ENCODE results near the gene CTNNA2.

Gene CTNNA2

DNA sequence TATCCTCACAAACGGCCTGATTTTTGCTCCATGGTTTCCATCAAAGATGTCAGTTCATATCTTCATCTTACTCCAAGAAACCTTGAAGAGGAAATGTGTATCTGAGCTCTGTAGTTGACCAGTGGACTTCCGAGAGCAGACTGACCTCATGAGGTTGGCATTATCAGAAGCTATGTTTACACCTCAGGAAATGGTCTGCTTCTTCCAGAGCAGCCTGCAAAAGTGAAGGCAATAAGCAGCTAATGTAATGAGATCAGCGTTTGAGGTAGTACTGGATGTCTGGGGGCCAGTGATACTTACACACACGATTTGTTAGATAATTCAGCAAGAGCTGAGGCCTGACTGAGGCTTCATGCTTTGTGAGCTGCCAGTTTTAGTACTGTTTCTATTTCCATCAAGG, 602.0 kb downstream of the CTNNA2 start:
- no peak overlapping the region for H2BK120ac ChIP-seq (ENCODE audit: low read depth, low read length)
- H2BK15ac ChIP-seq (ENCODE audit: low read length), result no peak overlapping the region
- no peak overlapping the region for H3K4ac ChIP-seq (ENCODE audit: low read length)
- H3K4me1 ChIP-seq (ENCODE audit: control insufficient read depth in 2 of 2, insufficient read depth in 1 of 2, low read depth in 1 of 2, low read length in 2 of 2), result no peaks in the 10 kb centered on the region
- no peak overlapping the region for H4K91ac ChIP-seq (ENCODE audit: low read depth, low read length, poor library complexity)
- no peaks in the 10 kb centered on the region for H3K27me3 ChIP-seq (ENCODE audit: control insufficient read depth in 3 of 3, insufficient read depth in 3 of 3, low read depth in 1 of 3, low read length in 3 of 3)
- H3K4me2 ChIP-seq (ENCODE audit: insufficient read depth, low read length, poor library complexity, severe bottlenecking), result no peak overlapping the region
- H3K36me3 ChIP-seq (replicated peaks in 1 of 2; ENCODE audit: control insufficient read depth in 2 of 2, insufficient read depth in 2 of 2, low read length in 2 of 2), result no peaks in the 10 kb centered on the region
- no peak overlapping the region for H3K18ac ChIP-seq (ENCODE audit: low read length)
- no peak overlapping the region for H3K14ac ChIP-seq (ENCODE audit: low read length)
- no peak overlapping the region for H2AFZ ChIP-seq (ENCODE audit: low read length)
- H3K23ac ChIP-seq (ENCODE audit: low read depth, low read length, poor library complexity), result no peak overlapping the region
- WGBS, 2 donors (ENCODE audit: extremely low coverage in 2 of 2, insufficient read length in 2 of 2, insufficient replicate concordance in 1 of 2), result no CpG with 5 or more reads among the region's 4 CpGs
- no peak overlapping the region for H4K8ac ChIP-seq (ENCODE audit: low read depth, low read length)
- no peak overlapping the region for H3K4me3 ChIP-seq (ENCODE audit: low read length in 2 of 2)
- H2AK5ac ChIP-seq (ENCODE audit: low read depth, low read length), result no peak overlapping the region
- H2BK5ac ChIP-seq (ENCODE audit: low read length), result no peak overlapping the region
- H3K79me1 ChIP-seq (ENCODE audit: low read depth, low read length), result no peaks in the 10 kb centered on the region
- no peak for DNase-seq (ENCODE audit: low spot score)
- no peak overlapping the region for H2BK12ac ChIP-seq (ENCODE audit: low read length)
- no peaks in the 10 kb centered on the region for H3K9me3 ChIP-seq (replicated peaks in 1 of 2; ENCODE audit: control insufficient read depth in 2 of 2, insufficient read depth in 1 of 2, low read depth in 1 of 2, low read length in 2 of 2)
- H3K9ac ChIP-seq (ENCODE audit: low read depth, low read length, poor library complexity), result no peak overlapping the region
- H3K27ac ChIP-seq (replicated peaks; ENCODE audit: low read length), result no peak overlapping the region

GRCh38 chr2:80117401-80117800, 604.5 kb downstream of the CTNNA2 start:
- H2BK120ac ChIP-seq (ENCODE audit: low read depth, low read length), result no peak overlapping the region
- no peaks in the 10 kb centered on the region for H3K4me1 ChIP-seq (ENCODE audit: control insufficient read depth in 2 of 2, insufficient read depth in 1 of 2, low read depth in 1 of 2, low read length in 2 of 2)
- no peak overlapping the region for H3K18ac ChIP-seq (ENCODE audit: low read length)
- no peak overlapping the region for H2BK5ac ChIP-seq (ENCODE audit: low read length)
- H2AFZ ChIP-seq (ENCODE audit: low read length), result no peak overlapping the region
- H3K79me1 ChIP-seq (ENCODE audit: low read depth, low read length), result no peaks in the 10 kb centered on the region
- no peaks in the 10 kb centered on the region for H3K36me3 ChIP-seq (replicated peaks in 1 of 2; ENCODE audit: control insufficient read depth in 2 of 2, insufficient read depth in 2 of 2, low read length in 2 of 2)
- no peak overlapping the region for H3K9ac ChIP-seq (ENCODE audit: low read depth, low read length, poor library complexity)
- H2BK15ac ChIP-seq (ENCODE audit: low read length), result no peak overlapping the region
- H2AK5ac ChIP-seq (ENCODE audit: low read depth, low read length), result no peak overlapping the region
- H4K8ac ChIP-seq (ENCODE audit: low read depth, low read length), result no peak overlapping the region
- H3K23ac ChIP-seq (ENCODE audit: low read depth, low read length, poor library complexity), result no peak overlapping the region
- H3K9me3 ChIP-seq (replicated peaks in 1 of 2; ENCODE audit: control insufficient read depth in 2 of 2, insufficient read depth in 1 of 2, low read depth in 1 of 2, low read length in 2 of 2), result no peaks in the 10 kb centered on the region
- no peak overlapping the region for H3K4me3 ChIP-seq (ENCODE audit: low read length in 2 of 2)
- no peak overlapping the region for H3K4ac ChIP-seq (ENCODE audit: low read length)
- no peaks in the 10 kb centered on the region for H3K27me3 ChIP-seq (ENCODE audit: control insufficient read depth in 3 of 3, insufficient read depth in 3 of 3, low read depth in 1 of 3, low read length in 3 of 3)
- no peak overlapping the region for H2BK12ac ChIP-seq (ENCODE audit: low read length)
- DNase-seq (ENCODE audit: low spot score), result no peak
- H3K14ac ChIP-seq (ENCODE audit: low read length), result no peak overlapping the region
- H4K91ac ChIP-seq (ENCODE audit: low read depth, low read length, poor library complexity), result no peak overlapping the region
- no peak overlapping the region for H3K27ac ChIP-seq (replicated peaks; ENCODE audit: low read length)
- H3K4me2 ChIP-seq (ENCODE audit: insufficient read depth, low read length, poor library complexity, severe bottlenecking), result no peak overlapping the region

DNA sequence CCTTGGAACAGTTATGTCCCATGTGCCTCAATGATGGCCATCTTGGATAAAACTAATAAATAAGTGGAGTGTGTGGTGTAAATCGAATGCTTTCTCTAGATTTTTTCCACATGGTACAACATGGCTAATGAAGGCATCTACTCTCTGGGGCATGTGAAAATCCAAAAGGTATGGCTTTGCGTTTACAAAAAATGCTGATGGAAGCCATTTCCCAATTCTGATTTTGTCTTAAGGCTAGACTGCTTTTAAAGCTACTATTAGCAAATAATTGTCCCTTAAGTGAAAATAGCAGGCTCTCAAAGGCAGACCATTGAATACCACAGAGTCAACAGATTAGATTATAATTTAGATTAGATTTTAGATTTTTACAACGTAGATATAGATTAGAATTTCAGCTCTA, 608.0 kb downstream of the CTNNA2 start:
- Histone ChIP-seq H3K79me1 (ENCODE audit: low read depth, low read length) (no peaks in the 10 kb centered on the region), H3K27ac (replicated peaks; ENCODE audit: low read length) (no peak overlapping the region), H2BK15ac (ENCODE audit: low read length) (no peak overlapping the region), H3K27me3 (ENCODE audit: control insufficient read depth in 3 of 3, insufficient read depth in 3 of 3, low read depth in 1 of 3, low read length in 3 of 3) (no peaks in the 10 kb centered on the region), H3K4ac (ENCODE audit: low read length) (no peak overlapping the region), H3K4me2 (ENCODE audit: insufficient read depth, low read length, poor library complexity, severe bottlenecking) (no peak overlapping the region), H3K4me1 (ENCODE audit: control insufficient read depth in 2 of 2, insufficient read depth in 1 of 2, low read depth in 1 of 2, low read length in 2 of 2) (peaks cover 0 to 3% of the 10 kb centered on the region in 2 donors), H2AFZ (ENCODE audit: low read length) (no peak overlapping the region), H4K91ac (ENCODE audit: low read depth, low read length, poor library complexity) (no peak overlapping the region), H3K36me3 (replicated peaks in 1 of 2; ENCODE audit: control insufficient read depth in 2 of 2, insufficient read depth in 2 of 2, low read length in 2 of 2) (no peaks in the 10 kb centered on the region), H2BK12ac (ENCODE audit: low read length) (no peak overlapping the region), H4K8ac (ENCODE audit: low read depth, low read length) (no peak overlapping the region), H3K14ac (ENCODE audit: low read length) (no peak overlapping the region), H3K4me3 (ENCODE audit: low read length in 2 of 2) (no peak overlapping the region), H2BK5ac (ENCODE audit: low read length) (no peak overlapping the region), H3K9ac (ENCODE audit: low read depth, low read length, poor library complexity) (no peak overlapping the region), H3K18ac (ENCODE audit: low read length) (no peak overlapping the region), H2AK5ac (ENCODE audit: low read depth, low read length) (no peak overlapping the region), H2BK120ac (ENCODE audit: low read depth, low read length) (no peak overlapping the region), H3K9me3 (replicated peaks in 1 of 2; ENCODE audit: control insufficient read depth in 2 of 2, insufficient read depth in 1 of 2, low read depth in 1 of 2, low read length in 2 of 2) (no peaks in the 10 kb centered on the region), H3K23ac (ENCODE audit: low read depth, low read length, poor library complexity) (no peak overlapping the region)
- whole genome bisulfite sequencing, 2 donors (ENCODE audit: extremely low coverage in 2 of 2, insufficient read length in 2 of 2, insufficient replicate concordance in 1 of 2), result no CpG with 5 or more reads among the region's 3 CpGs
- DNase-seq (ENCODE audit: low spot score), result no peak

GRCh38 chr2:80122675-80123074, 609.8 kb downstream of the CTNNA2 start:
- Histone ChIP-seq H3K4me2 (ENCODE audit: insufficient read depth, low read length, poor library complexity, severe bottlenecking) (no peak overlapping the region), H4K91ac (ENCODE audit: low read depth, low read length, poor library complexity) (no peak overlapping the region), H3K9ac (ENCODE audit: low read depth, low read length, poor library complexity) (no peak overlapping the region), H3K27ac (replicated peaks; ENCODE audit: low read length) (no peak overlapping the region), H3K79me1 (ENCODE audit: low read depth, low read length) (no peaks in the 10 kb centered on the region), H3K4me1 (ENCODE audit: control insufficient read depth in 2 of 2, insufficient read depth in 1 of 2, low read depth in 1 of 2, low read length in 2 of 2) (peaks cover 0 to 5% of the 10 kb centered on the region in 2 donors), H2AFZ (ENCODE audit: low read length) (no peak overlapping the region), H2BK120ac (ENCODE audit: low read depth, low read length) (no peak overlapping the region), H2BK15ac (ENCODE audit: low read length) (no peak overlapping the region), H3K14ac (ENCODE audit: low read length) (no peak overlapping the region), H4K8ac (ENCODE audit: low read depth, low read length) (no peak overlapping the region), H3K36me3 (replicated peaks in 1 of 2; ENCODE audit: control insufficient read depth in 2 of 2, insufficient read depth in 2 of 2, low read length in 2 of 2) (no peaks in the 10 kb centered on the region), H2BK12ac (ENCODE audit: low read length) (no peak overlapping the region), H3K4ac (ENCODE audit: low read length) (no peak overlapping the region), H2AK5ac (ENCODE audit: low read depth, low read length) (no peak overlapping the region), H3K9me3 (replicated peaks in 1 of 2; ENCODE audit: control insufficient read depth in 2 of 2, insufficient read depth in 1 of 2, low read depth in 1 of 2, low read length in 2 of 2) (no peaks in the 10 kb centered on the region), H3K23ac (ENCODE audit: low read depth, low read length, poor library complexity) (no peak overlapping the region), H3K27me3 (ENCODE audit: control insufficient read depth in 3 of 3, insufficient read depth in 3 of 3, low read depth in 1 of 3, low read length in 3 of 3) (no peaks in the 10 kb centered on the region), H2BK5ac (ENCODE audit: low read length) (no peak overlapping the region), H3K18ac (ENCODE audit: low read length) (no peak overlapping the region), H3K4me3 (ENCODE audit: low read length in 2 of 2) (no peak overlapping the region)
- no CpG with 5 or more reads among the region's 5 CpGs for WGBS, 2 donors (ENCODE audit: extremely low coverage in 2 of 2, insufficient read length in 2 of 2, insufficient replicate concordance in 1 of 2)
- no peak for DNase-seq (ENCODE audit: low spot score)
